IPS-NIHi11 (cell line): ENCODE results near the gene SETDB2.

Source experiments
- DNase-seq: peaks from one replicate; pipeline ENCODE4 v3.0.0; 2012; ENCODE audit warnings: mixed read lengths, low spot score

SETDB2 gene

DNA sequence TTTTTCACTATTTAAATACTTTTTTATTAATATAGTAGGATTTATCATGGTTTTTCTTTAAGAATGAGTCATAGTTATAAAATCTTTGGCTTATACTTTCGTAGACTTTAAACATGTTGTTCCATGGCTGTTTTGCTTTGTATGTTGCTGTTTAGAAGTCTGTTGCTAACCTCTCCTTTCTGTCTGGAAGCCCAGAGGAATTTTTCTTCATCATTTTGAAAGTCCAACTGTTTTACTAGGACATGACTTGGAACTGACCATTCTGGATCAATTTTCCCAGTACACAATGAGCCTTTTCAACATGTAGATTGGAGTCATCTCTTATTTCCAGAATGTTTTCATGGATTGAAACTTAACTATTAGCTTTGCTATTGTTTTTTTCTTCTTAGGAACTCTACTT is 8.1 kb upstream of the SETDB2 start:
- DNase-seq = no peak

DNA sequence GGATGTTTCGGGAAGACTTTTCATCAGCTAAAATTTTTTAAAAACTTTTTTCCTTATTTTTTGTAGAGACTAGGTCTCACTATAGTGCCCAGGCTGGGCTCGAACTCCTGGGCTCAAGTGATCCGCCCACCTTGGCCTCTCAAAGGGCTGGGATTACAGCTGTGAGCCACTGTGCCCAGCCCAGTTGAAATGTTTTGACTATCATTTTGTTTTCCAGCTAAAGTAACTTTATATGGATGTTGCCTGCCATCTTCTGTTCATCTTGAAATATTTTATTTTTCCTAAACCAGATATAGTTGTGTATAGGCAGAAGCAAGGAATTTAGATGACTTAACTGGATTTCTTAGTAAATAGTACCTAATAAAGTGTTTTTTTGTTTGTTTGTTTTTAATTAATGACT is 7.2 kb upstream of the SETDB2 start:
- no peak for DNase-seq

DNA sequence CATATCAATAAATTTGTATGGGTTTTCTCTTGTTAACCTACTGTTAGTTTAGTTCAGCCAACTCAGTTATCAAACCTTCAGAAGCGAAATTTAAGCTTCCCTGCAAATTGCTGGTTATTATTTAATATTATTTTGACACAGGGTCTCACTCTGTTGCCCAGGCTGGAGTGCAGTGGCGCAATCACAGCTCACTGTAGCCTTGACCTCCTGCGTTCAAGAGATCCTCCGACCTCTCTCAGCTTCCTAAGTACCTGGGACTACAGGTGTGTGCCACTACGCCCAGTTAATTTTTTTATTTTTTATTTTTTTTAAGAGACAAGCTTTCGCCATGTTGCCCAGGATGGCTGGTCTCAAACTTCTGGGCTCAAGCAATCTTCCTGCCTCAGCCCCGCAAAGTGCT is 6.4 kb upstream of the SETDB2 start:
- no peak for DNase-seq

DNA sequence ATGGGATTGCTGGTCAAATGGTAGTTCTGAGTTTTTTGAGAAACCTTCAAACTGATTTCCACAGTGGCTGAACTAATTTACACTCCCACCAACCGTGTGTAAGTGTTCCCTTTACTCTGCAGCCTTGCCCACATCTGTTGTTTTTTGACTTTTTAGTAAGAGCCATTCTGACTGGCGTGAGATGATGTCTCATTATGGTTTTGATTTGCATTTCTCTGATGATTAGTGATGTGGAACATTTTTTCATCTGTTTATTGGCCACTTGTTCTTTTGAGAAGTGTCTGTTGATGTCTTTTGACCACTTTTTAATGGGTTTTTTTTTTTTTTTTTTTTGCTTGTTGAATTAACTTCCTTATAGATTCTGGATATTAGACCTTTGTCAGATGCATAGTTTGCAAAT is 4.5 kb upstream of the SETDB2 start:
- no peak for DNase-seq

DNA sequence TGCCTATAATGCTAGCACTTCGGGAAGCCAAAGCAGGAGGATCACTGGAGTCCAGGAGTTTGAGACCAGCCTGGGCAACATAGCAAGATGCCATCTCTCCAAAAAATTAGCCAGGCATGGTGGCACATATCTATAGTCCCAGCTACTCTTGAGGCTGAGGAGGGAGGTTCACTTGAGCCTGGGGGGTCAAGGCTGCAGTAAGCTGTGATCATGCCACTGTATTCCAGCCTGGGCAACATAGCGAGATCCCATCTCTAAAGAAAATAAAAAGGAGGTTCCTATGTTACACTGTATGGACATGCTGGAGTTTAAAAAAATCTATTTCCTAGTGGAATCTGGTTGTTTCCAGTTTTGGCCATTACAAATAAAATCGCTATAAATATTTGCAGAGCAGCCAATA is 2.8 kb upstream of the SETDB2 start:
- DNase-seq = no peak

DNA sequence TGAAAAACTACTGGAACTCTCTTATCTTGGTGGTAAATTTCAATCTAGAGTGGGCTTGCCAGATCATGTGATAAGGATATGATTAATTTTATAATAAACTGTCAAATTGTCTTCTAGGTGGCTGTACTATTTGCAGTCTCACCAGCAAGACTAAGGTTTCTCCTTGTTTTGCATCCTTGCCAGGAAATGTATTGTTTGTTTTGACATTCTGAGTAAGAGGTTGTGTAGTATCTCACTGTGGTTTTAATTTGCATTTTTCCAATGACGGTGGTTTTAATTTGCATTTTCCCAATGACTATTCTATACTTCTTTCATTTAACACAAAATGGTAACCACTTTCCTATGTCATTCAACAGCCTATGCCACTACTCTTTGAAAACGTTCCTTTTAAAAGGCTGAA is 2.2 kb upstream of the SETDB2 start:
- no peak for DNase-seq

DNA sequence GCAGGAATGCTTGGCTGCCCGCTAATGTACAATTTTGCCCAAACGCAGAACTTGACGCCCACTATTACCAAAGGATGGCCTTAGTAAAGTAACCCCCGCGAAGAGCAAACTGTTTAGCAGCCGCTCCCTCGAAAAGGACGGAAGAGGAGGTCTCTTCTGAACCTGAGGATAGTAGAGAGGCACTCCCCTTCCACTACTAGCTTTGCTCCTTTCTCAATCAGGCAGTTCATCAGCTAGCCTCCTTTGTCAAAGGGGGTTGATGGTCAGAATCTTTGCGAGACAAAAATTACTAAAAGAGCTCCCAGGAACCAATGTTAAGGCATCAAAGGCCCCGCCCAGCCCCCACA is 744 bp upstream of the SETDB2 start:
- DNase-seq = peak; percentile 14

DNA sequence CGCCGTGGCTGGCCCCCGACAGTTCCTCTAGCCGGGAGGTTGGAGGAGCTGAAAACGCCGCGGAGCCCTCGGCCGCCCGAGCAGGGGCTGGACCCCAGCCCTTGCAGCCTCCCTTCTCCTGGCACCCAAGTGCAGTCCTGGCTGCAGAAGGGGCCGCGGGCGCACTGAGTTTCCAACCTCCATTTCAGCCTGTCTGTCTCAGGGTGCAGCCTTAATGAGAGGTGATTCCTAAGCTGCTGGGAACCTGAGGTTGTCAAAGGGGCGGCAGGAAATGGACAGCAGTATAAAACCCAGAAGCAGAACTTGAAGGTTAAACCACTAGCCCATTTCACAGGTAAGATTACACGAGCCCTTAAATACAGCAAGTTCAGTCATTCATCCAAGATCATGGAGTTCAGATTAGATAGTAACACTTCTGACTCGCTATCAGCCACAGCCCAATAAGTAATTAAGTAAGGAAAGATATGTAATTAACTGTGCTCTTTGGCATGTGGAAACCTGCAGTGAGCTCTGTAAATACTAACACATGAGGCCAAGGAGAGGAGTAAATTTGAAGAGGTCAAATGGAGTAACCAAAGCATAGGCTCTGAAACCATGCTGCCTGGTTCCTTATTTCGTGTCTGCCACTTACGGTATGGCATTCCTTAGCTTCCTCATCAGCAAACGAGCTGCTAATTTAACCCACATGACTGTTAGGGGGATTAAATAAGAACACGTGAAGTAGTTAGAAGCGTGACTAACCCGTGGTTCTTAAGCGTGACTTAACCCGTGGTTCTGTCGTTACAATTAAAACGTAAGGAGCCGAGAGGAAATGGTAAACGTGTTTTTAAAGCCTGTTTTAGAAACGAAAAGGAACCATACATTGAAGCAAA is 686 bp downstream of the SETDB2 start:
- peak; percentile 14 for DNase-seq

DNA sequence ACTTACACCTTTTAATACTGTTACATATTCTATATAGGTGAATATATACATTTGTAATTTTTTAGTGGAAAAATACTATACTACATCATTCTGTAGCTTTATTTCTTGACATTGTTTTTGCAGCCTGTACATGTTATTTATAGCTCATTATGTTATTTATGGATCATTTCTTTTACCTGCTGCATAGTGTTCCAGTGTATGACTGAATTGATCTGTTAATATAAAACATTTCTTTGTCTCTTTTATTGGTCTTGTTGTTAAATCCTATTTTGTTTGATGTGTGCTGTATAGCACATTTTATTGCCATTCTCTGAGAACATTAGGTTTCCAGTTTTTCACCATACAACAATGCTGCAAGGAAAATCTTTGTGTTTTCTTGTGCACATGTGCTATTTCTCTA is 2.4 kb downstream of the SETDB2 start:
- no peak for DNase-seq

DNA sequence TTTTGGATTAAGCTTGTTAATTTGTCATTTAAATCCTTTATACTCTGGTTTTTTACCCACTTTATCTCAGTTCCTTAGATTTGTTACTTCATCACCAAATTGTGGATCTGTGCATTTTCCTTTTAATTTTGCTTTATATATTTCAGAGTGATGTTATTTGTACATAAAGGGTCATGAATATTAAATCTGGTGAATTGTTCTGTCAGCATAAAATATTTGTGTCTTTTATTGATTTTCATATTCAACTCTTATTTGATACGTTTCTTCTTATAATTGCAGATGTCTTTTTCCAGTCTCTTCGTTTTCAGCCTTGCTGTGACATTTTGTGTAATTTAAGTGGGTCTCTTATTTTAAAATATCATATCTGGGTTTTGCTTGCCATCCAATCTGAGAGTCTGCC is 4.7 kb downstream of the SETDB2 start:
- no peak for DNase-seq

DNA sequence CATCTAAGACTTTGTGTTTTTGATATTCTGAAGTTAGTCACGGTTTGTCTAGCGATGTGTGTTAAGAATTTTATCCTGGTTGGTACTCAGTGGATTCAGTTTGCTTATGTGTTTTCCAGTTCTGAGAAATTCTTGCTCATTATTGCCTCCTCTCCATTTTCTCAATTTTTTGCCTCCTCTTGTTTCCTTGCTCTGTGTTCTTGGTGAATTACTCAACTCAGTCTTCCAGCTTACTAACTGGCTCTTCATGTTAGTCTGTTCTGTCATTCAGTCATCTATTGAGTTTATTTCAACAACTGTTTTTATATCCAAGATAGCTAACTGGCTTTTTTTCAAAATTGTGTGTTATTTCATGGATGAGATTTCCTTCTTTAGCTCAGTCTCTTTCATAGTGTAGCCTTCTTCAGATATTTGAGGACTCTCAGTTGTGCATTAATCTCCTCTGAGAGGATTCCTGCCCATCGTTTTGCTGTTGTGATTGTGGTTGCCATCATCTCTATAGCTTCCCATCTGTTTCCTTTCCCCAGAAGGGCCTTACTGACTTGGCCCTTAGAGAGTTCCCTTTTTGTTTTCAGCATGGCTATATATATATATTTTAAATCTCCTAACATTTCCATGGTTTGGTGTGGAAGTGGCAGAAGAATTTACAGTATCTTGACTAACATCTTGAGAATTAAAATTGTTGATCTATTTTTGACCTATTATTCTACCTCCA is 6.2 kb downstream of the SETDB2 start:
- no peak for DNase-seq

DNA sequence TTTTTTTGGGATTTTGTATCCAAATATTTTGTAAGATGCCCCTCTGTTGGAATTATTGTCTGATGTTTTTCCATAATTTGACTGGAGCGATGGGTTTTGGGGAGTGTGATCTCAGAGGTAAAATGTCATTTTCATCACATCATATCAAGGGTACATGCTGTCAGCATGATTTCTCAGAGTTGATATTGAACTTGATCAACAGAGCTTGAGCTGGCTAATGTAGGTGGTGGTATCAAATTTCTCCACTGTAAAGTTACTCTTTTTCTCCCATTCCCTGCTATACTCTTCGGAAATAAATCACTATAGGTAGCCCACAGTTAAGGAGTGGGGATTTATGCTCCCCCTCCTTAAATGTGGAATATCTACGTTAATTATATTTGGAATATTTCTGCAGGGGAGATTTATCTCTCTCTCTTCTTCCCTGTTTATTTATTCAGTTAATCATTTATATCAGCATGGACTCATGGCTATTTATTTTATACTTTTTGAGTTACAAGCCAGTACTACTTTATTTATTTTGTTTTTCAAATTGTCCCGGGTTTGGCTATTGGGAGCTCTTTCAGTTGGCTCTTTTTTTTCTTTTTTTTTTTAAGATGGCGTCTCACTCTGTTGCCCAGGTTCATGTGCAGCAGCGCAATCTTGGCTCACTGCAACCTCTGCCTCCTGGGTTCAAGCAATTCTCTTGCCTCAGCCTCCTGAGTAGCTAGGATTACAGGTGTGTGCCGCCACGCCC is 8.8 kb downstream of the SETDB2 start:
- no peak for DNase-seq

DNA sequence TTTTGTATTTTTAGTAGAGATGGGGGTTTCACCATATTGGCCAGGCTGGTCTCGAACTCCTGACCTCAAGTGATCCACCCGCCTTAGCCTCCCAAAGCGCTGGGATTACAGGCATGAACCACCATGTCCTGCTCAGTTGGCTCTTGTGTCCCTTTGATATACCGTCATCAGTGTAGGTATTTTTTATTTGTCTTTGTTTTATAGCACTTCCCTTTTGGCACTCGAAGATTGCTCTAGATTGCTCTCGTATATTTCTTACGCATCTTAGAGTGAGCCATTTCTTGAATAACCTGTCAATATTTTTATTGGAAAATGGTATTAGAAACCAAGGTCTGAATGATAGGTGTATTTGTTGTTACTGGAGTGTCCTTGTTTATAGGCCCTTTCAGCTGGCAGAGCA is 9.4 kb downstream of the SETDB2 start:
- DNase-seq = no peak

DNA sequence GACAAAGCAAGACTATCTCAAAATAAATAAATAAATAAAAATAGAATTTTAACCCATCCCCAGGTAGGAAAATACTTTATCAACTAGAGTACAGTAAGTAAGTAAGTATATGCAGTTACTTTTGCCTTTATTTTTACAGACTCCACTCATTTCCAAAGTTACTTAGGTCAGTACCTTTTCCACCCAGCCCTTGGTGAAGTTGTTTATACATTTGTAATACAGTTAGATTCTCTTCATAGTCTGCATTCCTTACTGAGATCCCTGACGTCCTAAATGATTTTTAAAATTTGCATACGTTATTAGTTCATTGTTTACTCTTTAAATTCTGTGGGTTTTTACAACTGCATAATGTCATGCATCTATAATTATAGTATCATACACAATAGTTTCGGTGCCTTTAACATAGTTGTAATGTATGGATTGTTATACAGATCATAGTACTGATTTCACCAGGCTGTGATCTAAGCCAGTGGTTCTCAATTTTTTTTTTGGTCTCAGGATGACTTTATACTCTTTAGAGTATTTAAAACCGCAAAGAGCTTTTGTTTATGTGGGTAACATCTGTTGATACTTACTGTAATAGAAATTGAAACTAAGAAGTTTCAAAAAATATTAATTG is 10.4 kb downstream of the SETDB2 start:
- no peak for DNase-seq

DNA sequence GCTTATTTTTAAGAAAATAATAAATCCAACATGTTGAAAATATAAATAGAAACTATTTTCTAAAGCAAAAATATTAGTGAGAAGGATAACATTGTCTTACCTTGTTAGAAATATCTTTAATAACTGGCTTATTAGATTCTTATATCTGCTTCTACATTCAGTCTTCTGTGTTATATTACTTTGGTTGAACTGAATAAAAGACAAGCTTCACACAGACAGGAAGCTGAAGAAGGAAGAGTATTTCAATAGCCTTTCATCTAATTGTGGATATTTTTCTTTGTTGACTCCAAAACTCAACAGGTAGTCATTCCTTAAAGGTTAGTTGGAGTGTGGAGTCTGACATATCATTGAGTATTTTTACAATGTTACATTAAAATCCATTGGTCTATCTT is 10.9 kb downstream of the SETDB2 start:
- no peak for DNase-seq

DNA sequence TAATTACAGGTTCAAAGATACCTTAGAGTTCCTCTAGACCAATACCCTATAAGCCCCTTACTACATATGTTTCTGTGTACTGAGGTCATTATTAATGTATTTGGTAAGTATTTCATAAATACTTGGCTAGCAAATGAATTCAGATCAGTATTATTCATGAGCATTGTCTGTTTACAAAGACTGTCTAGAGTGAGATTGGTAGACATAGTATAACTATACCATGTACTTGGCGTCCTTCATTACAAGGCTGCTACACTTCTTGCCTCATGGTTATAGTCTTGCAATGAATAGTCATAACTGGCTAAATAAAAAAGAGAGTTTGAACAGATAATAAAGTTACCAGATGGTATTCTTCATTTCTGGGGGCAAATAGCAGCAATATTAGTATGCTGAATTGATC is 12.1 kb downstream of the SETDB2 start:
- no peak for DNase-seq

DNA sequence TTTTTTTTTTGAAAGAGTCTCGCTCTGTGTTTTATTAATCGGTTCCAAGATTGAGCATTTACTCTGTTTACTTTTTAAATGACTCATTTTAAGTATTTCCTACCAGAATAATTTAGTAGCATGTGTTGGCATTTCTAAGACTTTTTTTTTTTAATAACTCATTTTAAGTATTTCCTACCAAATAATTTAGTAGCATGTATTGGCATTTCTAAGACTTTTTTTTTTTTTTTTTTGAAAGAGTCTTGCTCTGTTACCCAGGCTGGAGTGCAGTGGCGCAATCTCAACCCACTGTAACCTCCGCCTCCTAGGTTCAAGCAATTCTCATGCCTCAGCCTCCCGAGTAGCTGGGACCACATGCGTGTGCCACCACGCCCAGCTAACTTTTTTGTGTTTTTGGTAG is 13.1 kb downstream of the SETDB2 start:
- no peak for DNase-seq

DNA sequence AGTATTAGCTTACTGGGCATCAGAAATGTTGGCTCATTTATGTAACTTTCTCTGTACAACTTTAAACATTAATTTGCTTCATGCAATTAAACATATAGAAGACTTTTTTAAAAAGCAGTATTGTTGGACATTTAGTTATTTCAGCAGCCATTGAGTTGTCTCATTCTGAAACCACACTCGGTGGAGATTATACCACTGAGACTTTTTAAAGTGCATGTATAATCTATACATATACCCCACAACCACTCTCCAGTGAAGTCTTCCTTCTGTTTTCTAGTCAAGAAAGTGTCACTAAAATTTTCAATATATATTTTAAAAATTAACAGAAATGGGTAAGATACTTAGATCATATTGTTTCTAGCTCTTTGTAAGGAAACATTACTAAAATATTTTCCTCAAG is 15.5 kb downstream of the SETDB2 start:
- DNase-seq = no peak

DNA sequence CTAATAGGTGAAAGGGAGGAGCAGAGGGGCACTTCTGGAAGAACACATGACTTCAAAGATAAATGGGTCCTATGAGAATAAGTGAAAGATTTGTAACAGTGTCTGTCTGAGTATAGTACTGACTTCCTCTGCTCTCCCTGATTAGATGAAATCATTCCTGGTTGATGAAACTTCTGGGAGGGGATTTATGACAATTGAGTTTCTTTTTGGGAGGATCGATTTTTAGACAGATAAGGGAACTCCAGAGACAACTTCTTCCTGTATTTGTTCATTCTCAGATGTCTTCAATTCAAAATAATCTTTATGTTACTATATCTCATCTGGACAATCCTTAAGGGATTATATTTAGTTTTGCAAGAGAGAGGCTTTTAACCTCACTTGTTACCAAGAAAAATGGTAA is 20.0 kb downstream of the SETDB2 start:
- no peak for DNase-seq

DNA sequence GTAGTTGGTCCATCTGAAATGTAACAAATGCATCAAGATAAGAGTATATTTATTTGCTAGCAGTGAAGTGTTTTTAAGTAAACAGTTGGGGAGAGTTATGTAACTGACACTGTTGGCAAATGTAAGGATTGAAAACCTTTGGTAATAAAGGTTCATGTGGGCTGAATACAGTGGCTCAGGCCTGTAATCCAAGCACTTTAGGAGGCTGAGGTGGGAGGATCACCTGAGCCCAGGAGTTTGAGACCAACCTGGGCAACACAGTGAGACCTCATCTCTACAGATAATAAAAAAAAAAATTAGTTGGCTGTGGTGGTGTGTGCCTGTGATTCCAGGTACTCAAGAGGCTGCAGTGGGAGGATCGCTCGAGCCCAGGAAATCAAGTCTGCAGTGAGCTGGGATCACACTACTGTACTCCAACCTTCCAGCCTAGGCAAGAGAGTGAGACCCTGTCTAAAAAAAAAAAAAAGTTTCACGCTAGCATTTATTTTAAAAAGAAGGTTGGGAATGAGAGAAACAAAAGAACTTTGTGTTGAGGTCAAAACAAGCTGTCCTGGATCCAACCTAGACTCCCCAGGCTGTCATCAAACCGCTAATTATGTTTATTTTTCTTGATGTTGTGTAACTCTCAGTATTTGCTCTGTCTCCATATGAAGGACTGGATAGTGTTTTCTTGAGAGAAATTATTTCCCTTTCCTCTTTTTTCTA is 20.7 kb downstream of the SETDB2 start:
- no peak for DNase-seq

DNA sequence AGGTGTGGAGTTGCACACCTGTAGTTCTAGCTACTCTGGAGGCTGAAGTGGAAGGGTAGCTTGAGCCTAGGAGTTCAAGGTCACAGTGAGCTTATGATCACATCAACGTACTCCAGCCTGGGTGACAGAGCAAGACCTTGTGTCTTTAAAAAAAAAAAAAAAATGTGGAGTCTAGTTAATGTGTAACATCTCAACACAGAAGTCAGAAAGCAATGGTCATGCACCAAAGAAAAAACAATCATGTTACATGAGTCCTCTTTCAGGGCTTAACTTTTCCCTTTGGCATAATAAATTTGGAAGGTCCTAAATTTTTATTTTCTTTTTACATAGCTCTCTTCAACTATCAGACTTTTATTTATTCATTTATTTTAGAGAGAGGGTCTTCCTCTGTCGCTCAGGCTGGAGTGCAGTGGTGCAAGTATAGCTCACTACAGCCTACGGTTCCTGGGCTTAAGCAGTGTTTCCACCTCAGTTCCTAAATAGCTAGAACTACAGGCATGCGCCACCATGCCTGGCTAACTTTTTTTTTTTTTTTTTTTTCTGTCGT is 22.3 kb downstream of the SETDB2 start:
- no peak for DNase-seq

DNA sequence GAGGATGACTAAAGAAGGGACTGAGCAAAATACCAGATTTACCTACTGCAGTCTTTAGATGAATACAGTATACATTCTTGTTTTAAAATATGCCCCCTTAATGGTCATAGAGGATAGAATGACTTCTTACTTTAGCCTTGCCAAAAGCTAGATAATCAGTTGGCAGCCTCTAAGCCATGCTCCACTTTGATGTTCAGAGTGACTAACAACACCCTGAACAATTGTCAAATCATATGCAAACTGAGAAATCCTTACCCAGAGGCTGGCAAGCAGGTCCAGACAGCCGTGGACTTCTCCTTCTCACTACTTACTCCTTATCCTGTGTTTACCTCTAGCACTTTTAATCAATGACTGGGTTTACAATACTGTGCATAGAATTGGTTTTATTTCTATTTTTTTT is 28.1 kb downstream of the SETDB2 start:
- no peak for DNase-seq
